HG03571 (cell line): Measurements from ENCODE around the gene ROBO1.

Source experiments
- ATAC-seq: cut with Tn5 transposase; IDR thresholded peaks from one replicate; pipeline ENCODE4 v1.9.1; 2021; ENCODE audit not compliant: unreplicated experiment

ROBO1 gene

DNA sequence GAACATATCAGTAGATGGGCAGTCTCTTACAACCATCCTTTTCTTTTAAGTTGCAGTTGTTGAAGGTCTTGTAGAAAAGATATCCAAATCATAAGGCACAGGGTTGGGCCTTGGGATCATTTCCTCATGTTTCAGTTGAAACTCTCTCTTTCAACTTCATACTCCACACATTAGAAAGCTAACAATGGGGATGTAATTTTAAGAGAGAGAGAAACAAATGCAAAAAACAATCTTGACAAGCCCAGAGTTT lies 747.9 kb downstream of the ROBO1 start:
- no peak for ATAC-seq

DNA sequence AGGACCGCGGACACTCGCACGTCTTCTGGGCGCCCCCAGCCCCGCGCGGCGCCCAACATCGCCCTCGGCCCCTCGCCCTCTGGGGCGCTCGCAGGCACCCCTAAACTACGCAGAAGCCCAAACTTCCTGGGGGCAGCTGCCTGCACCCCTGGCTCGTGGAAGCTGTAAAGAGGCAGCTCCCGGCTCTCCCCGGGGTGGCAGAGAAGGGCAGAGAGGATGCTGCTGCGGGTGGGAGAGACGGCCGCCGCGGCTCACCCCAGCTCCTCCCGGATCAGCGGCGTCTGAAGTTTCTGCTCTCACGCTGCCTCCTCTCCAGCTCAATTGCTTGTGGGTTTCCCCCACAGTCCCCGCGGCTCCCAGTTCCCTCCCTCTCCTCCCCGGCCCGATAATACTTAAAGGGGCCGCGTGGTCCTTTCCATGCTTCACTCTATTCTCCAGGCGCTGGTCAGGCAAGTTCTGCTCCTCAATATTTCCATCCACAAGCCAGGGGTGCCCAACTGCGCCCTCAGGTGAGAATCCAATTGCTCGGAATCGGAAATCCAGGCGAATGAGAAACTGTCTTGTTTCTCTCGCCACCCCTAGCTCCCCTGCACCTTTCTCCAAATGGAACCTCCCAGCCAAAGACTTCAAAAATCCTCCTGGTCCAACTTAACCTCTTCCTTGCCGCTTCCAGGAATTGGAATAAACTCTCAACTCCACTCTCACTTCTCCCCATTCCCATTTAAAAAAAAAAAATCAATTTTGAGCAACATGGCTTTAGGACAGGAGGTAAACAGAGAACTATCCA lies 748.5 kb downstream of the ROBO1 start:
- peak; percentile 63 for ATAC-seq

DNA sequence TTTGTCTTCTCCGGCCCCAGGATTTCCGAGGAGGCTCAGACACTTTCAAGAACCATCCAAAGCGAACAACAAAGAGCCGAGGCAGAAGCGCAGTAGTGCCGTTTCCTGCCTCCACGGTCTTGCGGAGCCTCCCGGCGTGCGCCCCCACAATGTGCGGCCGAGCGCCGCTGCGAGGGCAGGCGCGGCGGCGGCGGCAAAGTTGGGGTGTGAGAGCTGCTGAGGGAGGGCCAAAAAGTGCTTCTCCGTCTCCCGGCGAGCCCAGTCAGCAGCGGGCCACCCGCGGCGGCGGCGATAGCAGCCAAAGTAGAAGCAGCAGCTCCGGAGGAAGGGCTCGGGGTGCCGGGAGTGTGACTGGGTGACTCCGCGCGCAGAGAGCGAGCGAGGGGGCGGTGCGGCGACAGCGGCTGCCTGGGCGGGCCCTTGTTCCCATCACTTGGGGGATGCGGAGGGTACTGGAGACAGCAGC lies 749.1 kb downstream of the ROBO1 start:
- peak; percentile 45 for ATAC-seq

DNA sequence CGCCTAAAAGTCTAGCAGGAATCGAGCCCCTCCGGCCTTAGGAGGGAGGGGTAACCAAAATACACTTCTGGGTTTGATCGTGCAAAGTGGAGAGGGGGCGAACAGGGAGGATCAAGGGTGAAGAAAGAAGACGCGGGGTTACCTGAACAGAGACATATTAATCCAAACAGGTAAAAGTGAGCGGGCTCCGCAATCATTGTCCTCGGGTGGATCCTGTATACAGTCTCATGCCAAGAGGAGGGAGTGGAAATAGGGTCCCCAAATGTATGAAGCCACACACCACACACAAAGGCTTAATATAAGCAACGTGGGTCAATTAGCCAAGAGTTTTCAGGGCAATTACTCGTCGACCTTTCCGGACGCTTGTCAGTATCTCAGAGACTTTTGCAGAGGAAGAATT lies 749.5 kb downstream of the ROBO1 start:
- no peak for ATAC-seq

DNA sequence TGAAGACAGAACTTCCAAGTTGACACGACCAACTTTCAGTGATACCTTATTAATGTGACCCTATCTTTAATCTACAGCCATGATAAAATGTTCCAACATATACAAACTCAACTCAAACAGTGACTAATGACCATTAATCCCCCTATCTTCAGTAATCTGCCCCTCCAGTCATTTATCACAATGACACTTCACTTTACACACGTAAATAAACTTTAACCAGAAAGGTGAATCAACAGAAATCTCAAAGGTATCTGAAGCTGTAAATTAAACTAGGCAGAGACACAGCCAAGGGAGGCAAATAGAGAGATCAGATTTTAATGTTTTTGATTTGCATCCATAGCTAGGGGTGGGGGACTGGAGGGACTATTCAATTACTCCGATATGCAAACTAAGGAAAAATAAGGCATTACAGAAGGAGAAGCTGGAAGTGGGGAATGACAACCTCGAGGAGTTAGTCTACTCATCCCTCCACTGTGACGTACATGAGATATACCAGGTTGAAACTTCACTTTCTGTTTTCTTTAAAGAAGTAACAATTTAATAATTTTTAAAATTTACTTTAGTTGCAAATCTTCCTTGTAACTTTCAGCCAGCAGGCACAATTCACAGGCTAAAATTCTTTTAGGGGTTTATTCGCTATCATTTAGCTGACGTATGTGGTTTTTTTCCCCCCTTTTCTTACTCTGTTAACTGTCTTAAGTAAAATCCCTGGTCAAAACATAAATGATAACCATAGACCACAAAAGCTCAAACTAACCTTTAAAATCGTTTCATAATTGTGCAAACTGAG lies 751.0 kb downstream of the ROBO1 start:
- no peak for ATAC-seq

DNA sequence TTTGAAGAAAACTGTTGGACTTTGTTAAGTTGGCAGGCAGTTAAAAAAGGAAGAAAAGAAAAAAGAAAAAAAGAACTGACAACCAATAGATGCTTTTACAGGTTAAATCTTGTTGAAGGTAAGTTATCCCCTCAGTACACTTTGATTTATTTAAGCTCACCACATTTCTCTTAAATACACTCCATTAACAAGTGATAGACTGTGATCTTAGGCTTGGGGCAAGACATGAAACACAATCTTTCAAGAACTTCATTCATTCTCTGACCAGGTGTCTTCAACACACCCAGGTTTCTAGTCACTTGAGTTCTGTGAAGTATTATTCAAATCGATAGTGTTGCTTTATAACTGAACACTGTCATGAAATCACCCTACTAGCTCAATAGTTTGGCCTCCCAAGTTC lies 751.9 kb downstream of the ROBO1 start:
- ATAC-seq: no peak

DNA sequence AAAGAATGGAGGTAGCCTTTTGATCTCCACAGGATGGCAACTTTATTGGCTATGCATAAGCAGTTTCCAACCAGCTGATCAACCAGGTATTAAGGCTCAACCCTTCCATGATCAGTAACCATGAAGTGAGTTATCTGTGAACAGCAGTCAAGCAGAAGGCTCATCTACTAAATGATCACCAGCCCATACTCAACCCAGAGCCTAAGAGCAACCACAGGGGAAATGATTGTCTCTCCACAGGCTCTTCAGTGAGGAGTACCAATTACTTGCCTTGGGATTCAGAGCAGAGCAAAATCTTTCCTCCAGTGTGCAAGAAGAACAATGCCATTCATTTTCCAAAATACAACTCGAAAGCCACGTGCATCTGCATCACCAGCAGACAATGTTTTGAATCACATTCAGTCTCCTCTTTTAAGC lies 754.8 kb downstream of the ROBO1 start:
- ATAC-seq: no peak

DNA sequence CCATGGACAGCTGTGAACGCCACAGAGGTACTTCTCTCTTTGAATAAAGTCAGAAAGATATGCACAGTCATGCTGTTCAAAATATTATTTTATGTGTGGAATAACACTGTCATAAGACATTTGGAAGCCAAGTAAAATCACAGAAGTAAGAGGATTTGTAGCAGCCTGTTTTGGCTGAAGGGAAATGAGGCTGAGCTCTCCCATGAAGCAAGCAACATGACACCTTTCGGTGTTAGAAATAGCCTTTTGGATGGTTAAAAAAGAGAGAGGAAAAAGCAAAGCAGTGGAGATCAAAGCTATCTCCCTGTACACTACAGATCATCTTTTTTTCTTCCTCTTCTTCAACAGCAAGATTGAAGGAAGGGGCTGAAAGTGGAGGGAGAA lies 755.3 kb downstream of the ROBO1 start:
- no peak for ATAC-seq

DNA sequence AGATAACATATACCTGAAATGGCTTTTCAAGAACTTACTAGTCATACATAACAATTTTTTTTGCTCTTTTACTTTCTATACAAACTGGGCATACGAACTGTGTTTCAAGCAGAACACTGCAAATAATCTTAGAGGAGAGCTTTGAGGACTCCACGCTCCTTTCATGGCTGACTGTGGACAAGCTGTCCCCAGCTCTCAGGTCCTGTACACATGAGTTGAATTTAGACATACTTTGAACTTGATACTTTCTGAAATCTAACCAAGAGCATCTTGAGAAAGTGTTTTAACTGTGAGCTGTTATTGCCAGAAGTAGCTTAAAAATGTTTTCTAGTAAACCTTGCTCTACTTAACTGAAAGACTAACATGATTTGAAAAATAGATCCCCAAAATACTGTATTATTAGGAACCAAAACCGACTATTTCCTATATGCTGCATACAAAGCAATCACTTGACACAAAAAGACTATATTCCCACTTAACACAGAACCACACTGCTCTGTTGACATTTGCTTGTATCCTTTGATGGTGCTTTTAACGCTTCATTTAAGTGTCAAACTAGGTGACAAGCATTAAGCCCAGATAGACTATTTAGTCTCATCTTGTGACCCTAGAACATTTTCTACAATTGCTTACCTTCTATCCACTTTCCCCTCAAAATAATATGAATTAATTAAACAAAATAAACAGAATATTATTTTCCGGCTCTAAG lies 755.8 kb downstream of the ROBO1 start:
- ATAC-seq: no peak

DNA sequence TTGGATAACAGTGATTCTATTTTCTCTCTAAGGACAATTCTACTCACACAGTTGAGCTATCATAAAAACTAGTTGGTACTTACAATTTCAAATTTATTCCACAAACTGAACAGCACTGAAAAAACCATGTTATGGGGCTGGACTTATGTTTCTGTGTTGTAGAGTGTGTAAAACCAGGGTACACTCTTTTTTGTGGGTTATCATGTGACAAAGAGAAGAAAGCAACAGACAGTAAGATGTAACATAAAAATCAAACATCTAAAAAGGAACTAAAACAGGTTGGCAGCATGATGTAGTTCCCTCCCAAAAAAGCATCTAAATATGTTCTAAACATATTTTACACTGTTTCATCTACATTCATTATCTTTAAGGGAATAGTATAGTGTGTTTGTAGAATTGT lies 757.9 kb downstream of the ROBO1 start:
- ATAC-seq: no peak

DNA sequence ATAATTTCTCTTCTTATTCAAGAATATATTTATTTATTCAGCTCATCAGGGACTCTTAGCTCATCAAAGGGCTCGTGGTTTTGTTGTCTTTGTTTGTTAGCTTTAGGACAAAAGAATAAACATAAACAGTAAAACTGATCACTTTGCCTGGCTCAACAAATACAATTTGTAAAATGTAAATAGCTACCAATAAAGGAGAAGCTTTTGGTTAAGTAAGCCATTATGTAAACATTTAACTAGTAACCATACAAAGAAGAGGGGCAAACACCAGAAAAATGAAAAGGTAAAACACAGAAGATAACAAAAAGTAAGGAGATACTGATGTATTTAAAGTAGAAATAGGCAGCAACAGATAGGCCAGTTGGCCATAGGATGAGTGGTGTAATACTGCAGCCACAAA lies 761.7 kb downstream of the ROBO1 start:
- no peak for ATAC-seq

DNA sequence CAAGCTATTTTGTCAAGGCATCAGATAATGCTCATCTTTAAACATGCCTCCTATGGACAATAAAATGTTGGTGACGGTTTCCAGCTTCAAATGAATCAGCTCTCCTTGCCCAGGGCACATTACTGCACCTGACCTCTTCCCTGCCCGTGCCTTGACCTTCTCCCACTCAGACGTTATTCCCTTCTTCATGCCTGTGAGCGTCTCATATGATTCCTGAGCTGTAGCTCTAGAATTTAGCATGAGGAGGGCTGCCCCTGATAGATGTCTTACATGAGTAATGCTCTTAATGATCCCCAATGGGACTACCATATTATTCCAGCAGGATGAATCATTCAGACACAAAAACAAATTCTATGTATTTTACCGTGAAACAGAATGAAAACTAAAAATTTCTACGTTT lies 762.7 kb downstream of the ROBO1 start:
- ATAC-seq: no peak

DNA sequence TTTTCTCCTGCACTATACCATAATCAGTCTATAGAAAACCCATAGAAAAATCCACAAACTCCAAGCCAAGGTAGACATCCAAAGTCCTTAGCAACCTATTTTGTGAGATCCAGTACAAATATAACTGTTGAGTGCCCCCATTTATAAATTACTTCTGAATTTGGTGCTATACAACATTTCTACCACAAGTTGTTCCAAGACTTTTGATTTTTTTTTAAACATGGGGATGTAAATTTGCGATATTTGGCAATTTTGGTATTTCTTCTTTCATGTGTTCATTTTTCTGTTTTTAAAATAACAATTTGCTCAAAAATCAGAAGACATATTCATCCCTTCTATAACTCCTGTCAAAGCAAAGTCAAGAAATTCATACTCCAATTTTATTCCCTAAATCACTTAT lies 763.8 kb downstream of the ROBO1 start:
- no peak for ATAC-seq

DNA sequence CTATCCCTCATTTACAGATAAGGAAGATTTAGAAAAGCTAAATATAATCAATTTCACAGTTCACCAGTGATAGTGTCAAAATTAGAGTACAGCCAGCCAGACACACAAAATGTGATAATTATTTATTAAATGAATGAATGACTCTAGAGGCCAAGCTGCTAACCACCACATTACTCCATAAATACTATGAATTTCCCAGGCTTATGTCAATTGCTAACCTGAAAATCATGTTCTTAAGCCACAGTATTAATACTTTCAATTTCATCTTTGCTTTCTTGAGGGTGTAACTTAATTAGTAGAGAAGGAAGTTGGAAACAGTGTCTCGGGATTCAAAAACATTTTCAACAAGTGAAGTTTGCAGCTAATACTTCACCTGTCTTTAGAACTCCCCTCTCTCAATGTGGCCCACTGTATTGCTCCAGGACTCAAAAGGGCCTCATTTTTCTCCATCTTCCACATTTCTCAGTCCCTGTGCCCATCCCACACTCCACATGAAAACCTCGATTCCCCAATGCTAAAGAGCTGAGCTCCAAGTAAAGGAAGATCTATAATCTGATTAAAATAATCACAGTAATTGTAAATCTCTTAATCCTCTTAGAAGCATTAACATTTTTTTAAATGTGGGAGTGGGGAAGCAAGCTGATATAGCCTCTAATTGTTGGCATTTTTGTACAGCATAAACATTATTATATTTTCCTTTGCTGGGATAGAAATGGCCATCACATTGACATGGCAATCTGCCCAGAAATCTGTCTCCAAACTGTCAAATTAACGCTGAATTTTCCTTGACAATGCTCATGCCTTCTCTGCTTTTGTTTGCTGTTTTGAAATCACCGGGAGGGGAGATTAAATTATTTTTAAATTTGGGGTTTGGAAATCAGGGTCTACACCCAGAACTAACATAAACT lies 765.1 kb downstream of the ROBO1 start:
- ATAC-seq: no peak

DNA sequence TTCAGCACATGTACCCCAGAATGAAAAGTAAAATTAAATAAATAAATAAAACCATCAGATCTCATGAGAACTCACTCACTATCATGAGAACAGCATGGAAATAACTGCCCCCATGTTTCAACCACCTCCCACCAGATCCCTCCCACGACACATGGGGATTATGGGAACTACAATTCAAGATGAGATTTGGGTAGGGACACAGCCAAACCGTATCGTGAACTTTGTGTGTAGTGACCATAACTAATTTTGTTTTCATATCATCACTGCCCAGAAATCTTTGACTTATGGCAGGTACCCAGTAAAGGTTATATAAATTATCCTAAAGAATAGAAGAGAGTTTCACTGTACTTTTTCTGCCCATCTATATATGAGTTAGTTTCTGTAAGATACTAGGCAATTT lies 766.5 kb downstream of the ROBO1 start:
- no peak for ATAC-seq

DNA sequence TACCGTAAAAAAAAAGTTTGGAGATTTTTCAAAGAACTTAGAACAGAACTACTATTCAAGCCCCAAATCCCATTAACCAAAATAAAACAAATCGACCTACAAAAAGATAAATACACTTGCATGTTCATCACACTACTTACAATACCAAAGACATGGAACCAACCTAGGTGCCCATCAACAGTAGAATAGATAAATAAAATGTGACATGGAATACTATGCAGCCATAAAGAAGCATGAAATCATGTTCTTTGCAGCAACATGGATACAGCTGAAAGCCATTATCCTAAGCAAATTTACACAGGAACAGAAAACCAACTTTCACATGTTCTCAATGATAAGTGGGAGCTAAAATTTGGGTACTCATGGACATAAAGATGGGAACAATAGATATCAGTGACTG lies 768.7 kb downstream of the ROBO1 start:
- no peak for ATAC-seq

DNA sequence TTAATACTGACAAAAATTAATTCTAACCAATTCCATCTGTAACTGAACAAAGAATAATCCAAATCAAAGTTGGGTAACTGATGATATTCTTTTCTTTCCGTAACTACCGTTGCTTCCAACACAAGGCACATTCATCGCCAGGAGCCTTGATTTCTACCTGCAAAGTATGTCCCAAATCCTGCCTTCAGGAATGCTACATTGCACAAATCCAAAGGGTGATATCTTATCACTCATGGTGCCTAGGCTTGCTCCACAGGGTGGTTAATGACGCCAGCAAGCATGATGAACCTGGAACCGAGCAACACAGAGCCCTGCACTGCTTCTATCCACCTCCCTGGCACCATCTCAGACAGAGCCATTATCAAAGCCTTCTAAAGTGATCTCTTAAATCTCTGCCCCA lies 772.7 kb downstream of the ROBO1 start:
- ATAC-seq: no peak

DNA sequence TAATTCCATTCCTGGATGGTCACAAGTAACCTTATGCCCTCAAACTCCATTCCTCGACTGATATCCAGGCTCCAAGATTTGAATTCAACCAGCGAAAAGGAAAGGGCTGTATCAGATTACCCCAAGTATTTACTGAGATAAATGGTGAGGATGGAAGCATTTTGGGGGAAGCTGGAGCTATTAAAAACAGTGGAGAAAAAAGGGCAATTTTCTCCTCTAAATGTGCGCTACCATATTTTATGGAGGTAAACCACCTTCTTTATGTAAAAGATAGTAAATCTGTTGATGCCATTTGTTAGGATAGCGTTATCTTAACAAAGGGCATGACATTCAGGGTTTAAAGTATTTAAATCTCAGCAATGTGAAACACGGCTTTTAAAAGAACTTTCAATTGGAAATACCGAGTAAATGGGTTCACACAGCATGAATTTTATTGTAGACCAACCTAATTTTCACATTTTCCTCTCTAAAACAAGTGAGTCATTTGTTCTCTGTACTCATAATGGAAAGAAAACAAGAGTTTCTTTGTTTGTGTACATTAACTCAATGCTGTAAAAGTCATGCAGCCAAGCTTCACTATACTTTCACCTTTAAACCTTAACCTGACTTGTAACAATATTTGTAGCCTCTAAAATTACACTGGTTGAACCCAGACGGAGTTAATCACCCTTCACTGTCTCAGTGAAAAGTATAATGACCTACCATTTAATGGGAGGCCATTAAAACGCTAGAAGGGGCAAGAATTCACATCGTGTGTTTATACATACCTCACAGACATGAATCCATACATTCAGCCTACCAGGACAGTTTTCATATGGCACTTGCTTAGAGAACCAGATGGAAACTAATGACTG lies 773.4 kb downstream of the ROBO1 start:
- ATAC-seq: no peak

DNA sequence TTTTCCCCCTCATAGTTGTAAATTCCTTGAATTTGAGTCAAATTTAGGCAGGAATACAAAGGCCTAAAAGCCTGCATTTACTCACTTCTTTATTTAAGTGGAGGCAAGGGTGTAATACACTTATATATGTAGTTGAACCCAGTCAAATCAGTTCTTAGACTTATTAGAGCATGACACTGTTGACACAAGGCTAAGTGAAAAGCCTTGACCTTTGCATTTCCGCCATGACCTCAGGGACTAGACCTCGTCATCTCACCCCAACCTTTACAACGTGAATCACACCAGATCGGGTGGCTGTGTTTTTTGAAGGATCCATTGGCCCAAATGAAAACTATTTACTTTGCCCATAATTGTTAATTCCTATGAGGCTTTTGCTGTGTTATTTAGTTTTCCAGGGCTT lies 774.4 kb downstream of the ROBO1 start:
- ATAC-seq: no peak

DNA sequence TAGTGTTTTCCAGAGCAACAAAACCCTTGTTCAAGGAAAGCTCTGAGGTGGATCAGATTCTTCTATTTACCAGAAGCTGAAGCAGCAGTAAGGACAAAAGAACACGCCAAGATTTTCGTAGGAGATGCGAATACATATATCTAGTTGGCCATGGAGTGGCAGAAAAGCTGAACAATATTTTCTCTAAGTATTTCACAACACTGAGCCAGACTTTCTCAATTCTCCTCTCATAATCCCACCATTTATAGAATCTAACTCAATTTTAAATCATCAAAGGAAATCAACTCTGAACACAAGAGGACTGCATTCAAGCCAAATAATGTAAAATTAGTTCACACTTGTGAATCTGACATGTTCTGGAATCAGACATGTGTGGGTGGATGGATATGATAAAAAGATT lies 775.0 kb downstream of the ROBO1 start:
- no peak for ATAC-seq
